Aorta (tissue), 5 donors: ENCODE measurements around the gene NBAS. TPM values are rescaled to one million over a fixed set of nuclear protein-coding genes. Genes with fewer than 3 reads are reported as not detected.
"Not testable (repeated sequence)": the region's sequence is repeated elsewhere in the genome, so short reads cannot be mapped to it uniquely, and the experiment has no call there.

Experiments
- ATAC-seq: fragments of 200-7000 bp; cut with Tn5 transposase; one replicate; pipeline ENCODE4 v1.9.1; 2022; ENCODE audit warnings: moderate library complexity; ENCODE audit not compliant: low FRiP score
- DNase-seq, 2 donors: peaks; one replicate each; pipeline ENCODE4 v3.0.0-alpha.2; 2020
- H3K27ac ChIP-seq, 2 donors: one replicate each; pipeline ENCODE4 v1.5.1; 2013; ENCODE audit warnings: low read length in 2 of 2, mild to moderate bottlenecking in 2 of 2, moderate library complexity in 2 of 2, control low read depth in 1 of 2, inconsistent platforms in 1 of 2, low read depth in 1 of 2
- H3K27me3 ChIP-seq, 2 donors: one replicate each; pipeline ENCODE4 v1.6.1; 2013; ENCODE audit warnings: control low read depth in 1 of 2, low read length in 1 of 2, mild to moderate bottlenecking in 1 of 2, moderate library complexity in 1 of 2; ENCODE audit not compliant: insufficient read depth in 2 of 2, control insufficient read depth in 1 of 2
- H3K36me3 ChIP-seq, 2 donors: one replicate each; pipeline ENCODE4 v1.6.1; 2013; ENCODE audit warnings: control low read depth in 1 of 2, low read length in 1 of 2, mild to moderate bottlenecking in 1 of 2; ENCODE audit not compliant: insufficient read depth in 2 of 2, control insufficient read depth in 1 of 2
- H3K4me1 ChIP-seq, 2 donors: one replicate each; pipeline ENCODE4 v1.6.1; 2013; ENCODE audit warnings: low read length in 2 of 2, control low read depth in 1 of 2, mild to moderate bottlenecking in 1 of 2, moderate library complexity in 1 of 2; ENCODE audit not compliant: insufficient read depth in 2 of 2, control insufficient read depth in 1 of 2
- H3K4me3 ChIP-seq, 2 donors: one replicate each; pipeline ENCODE4 v1.5.1; 2013; ENCODE audit warnings: low read length in 2 of 2, control low read depth in 1 of 2, mild to moderate bottlenecking in 1 of 2
- H3K9me3 ChIP-seq: one replicate; pipeline ENCODE4 v1.6.1; 2013; ENCODE audit warnings: mild to moderate bottlenecking, low read length; ENCODE audit not compliant: control insufficient read depth
- WGBS, 2 donors: extraction: QIAGEN DNeasy Blood & Tissue Kit; methylation state at CpG; one replicate each; pipeline ENCODE4 v1.1.7; 2013; 5-methylcytosine and 5-hydroxymethylcytosine counted together
- intact Hi-C, 2 donors: fragments of 100-400 bp; cut with DNase I; formaldehyde crosslinking; loops; one replicate each; pipeline versions ENCODE4 v1.14.2 to v1.15.0; 2022
- polyA plus RNA-seq, 2 donors: library from polyadenylated mRNA; stranded (reverse); fragments of 200-250 nt; gene quantifications; one replicate each; pipeline ENCODE4 v1.2.3, GENCODE V29; 2013
- total RNA-seq, 2 donors: library from RNA; stranded (reverse); fragmentation: NEBNext Ultra II Directional; extraction: Animal tissue kit (Norgen Biotek cat#: 25700); gene quantifications; one replicate each; pipeline ENCODE4 v1.2.1, GENCODE V29; 2021
- donor health status: healthy with polysubstance abuse.
- donor health status: Bipolar disorder and iron deficiency.
- donor health status: DM: no; HTN: no; CAD: no.
- donor health status: DM: no; HTN: no; CAD: no.
- donor health status: DM: yes; HTN: yes; CAD: no.

NBAS gene
- total and polyA plus RNA-seq, 4 donors, result 7.4 to 46.0 (median 33.7) TPM

DNA sequence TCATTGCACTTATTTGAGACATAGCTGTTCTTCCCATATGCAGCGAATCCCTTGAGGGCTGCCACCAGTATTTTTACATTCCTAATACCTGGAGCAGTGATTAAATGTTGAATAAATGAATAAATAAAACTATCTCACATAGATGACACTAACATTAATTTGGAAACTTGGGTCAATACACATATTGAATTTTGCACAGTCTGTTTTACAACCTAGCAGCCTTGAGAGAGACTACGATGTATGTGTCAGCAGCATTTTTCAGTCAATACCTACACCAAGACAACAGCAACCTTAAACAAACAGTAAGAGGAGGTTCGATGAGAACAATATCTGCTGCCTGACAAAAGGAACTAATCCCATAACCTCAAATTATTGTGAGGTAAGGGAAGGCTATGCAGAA lies 53.4 kb downstream of the NBAS start:
- Histone ChIP-seq H3K4me3 (no peak overlapping the region), H3K27me3 (no peaks in the 10 kb centered on the region), H3K27ac (no peak overlapping the region), H3K36me3 (peaks cover 4 to 5% of the 10 kb centered on the region in 2 donors), H3K9me3 (no peaks in the 10 kb centered on the region), H3K4me1 (no peaks in the 10 kb centered on the region)
- ATAC-seq (no peak), DNase-seq (no peak)
- WGBS, 2 donors, result 86 to 90% methylated on average over 3 of the region's 3 CpGs
- intact Hi-C loops, result no loop called here

DNA sequence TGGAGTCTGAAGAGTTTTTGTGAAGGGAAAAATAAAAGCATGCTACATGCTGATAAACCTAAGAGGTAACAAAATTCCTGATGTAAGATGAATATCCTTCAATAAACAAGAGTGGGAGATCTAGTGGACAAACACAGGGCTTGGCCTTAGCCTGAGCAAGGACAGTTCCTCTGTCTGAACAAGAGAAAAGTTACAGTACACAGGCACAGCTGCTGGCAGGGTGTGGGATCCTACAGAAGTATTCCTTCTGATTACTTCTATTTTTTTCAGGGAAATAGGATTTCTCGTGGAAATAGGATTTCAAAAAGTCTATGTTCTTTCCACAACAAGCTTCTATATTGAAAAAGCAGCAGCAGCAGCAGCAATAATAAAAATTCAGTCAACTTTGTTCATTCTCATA lies 54.1 kb downstream of the NBAS start:
- Histone ChIP-seq H3K27me3 (no peaks in the 10 kb centered on the region), H3K4me3 (no peak overlapping the region), H3K27ac (no peak overlapping the region), H3K9me3 (no peaks in the 10 kb centered on the region), H3K4me1 (no peaks in the 10 kb centered on the region), H3K36me3 (peaks cover 4 to 5% of the 10 kb centered on the region in 2 donors)
- intact Hi-C loops, result no loop called here
- no peak for DNase-seq
- WGBS, 2 donors, result 71 to 83% methylated on average over 1 of the region's 1 CpG
- no peak for ATAC-seq

DNA sequence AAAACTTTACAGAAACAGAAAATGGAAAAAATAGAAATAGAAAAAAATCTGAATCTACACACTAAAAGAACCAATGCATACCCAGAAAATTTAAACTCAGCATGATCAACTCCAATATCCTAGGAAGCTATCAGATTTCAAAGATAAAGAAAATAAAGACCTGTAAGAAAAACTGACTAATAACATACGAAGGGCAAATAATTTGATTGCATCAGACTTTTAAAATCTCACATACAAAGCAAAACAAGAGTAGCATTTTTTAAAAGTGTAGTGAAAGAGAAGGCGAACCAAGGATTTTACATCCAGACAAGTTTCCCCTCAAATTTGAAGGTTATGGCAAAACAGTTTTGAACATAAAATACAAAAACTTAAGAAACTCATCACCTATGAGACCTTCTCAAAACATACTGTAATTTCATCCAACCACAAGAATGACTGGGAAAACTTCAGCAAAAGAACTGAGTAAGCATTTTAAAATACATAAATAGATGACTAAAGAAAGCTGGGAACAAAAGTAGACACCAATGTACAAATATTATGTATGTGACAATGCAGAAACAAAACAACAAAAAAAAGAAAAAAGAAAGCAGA lies 54.8 kb downstream of the NBAS start:
- no peaks in the 10 kb centered on the region for H3K27me3 ChIP-seq
- no peak overlapping the region for H3K4me3 ChIP-seq
- ATAC-seq (no peak), DNase-seq (no peak)
- no peaks in the 10 kb centered on the region for H3K9me3 ChIP-seq
- intact Hi-C loops, result no loop called here
- WGBS, 2 donors, result 73 to 83% methylated on average over 2 of the region's 2 CpGs
- H3K36me3 ChIP-seq, result peaks cover 4 to 5% of the 10 kb centered on the region in 2 donors
- H3K4me1 ChIP-seq, result no peaks in the 10 kb centered on the region
- H3K27ac ChIP-seq, result no peak overlapping the region

DNA sequence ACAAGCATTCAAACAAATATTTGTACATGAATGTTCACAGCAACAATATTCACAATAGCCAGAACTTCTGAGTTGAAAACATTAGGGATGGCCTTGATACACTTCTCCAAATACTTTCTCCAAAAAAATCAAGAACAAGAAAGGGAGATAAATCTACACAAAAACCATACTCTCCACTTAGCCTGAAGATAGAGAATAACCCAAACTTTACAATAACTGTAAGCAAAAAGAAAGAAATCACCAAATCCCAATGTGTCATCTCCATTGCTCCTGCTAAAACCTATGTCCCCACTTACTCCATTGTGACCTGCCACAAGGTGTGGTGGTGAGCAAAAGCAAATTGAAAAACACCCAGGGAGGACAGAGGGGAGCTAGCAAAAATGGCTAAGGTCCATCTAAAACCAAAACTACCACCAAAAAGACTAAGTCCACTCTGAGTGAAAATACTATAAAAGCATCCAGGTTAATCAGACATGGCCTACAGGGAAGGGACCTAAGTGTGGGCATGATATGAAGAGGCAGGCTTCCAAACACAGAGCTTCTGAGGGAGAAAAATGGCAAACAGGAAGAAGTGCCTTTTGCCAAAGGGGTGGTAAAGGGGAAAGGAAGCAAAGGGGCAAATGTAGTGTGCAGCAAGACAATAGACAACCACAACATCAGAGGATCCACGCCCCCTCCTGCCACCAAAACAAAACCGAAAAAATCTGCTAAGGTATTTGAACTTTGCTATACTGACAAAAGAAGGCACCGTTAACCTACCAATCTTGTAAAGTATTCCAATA lies 56.1 kb downstream of the NBAS start:
- H3K27ac ChIP-seq, result no peak overlapping the region
- no peak for ATAC-seq
- intact Hi-C loops, result no loop called here
- H3K4me1 ChIP-seq, result no peaks in the 10 kb centered on the region
- no peaks in the 10 kb centered on the region for H3K27me3 ChIP-seq
- no peaks in the 10 kb centered on the region for H3K9me3 ChIP-seq
- no peak for DNase-seq
- 83 to 85% methylated on average over 3 of the region's 3 CpGs for WGBS, 2 donors
- no peak overlapping the region for H3K4me3 ChIP-seq
- H3K36me3 ChIP-seq, result peaks cover 2 to 5% of the 10 kb centered on the region in 2 donors

DNA sequence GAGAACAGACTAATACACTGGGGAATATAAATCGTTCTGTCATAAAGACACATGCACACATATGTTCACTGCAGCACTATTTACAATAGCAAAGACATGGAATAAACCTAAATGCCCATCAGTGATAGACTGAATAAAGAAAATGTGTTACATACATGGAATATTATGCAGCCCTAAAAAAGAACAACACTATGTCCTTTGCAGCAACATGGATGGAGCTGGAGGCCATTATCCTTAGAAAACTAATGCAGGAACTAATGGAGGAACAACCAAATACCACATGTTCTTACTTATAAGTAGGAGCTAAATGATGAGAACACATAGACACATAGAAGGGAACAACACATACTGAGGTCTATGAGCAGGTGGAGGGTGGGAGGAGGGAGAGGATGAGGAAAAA lies 61.9 kb downstream of the NBAS start:
- H3K27me3 ChIP-seq, ATAC-seq, intact Hi-C loops, DNase-seq, H3K4me1 ChIP-seq, H3K27ac ChIP-seq, H3K9me3 ChIP-seq, H3K4me3 ChIP-seq, H3K36me3 ChIP-seq: not testable (repeated sequence)
- 96 to 98% methylated on average over 1 of the region's 1 CpG for WGBS, 2 donors

DNA sequence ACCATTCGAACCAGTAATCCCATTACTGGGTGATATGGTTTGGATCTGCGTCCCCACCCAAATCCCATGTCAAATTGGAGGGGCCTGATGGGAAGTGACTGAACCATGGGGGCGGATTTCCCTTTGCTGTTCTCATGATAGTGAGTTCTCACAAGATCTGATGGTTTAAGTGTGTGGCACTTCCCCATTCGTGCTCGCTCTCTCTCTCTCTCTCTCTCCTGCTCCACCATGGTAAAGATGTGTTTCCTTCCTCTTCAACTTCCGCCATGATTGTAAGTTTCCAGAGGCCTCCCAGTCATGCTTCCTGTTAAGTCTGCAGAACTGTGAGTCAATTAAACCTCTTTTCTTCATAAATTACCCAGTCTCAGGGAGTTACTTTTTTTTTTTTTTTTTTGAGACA lies 62.6 kb downstream of the NBAS start:
- ATAC-seq, result no peak
- Histone ChIP-seq H3K4me3 (no peak overlapping the region), H3K4me1 (no peaks in the 10 kb centered on the region), H3K27ac (no peak overlapping the region), H3K36me3 (no peaks in the 10 kb centered on the region), H3K27me3 (no peaks in the 10 kb centered on the region), H3K9me3 (no peaks in the 10 kb centered on the region)
- intact Hi-C loops, result no loop called here
- WGBS, 2 donors, result 96 to 98% methylated on average over 6 of the region's 6 CpGs
- no peak for DNase-seq

DNA sequence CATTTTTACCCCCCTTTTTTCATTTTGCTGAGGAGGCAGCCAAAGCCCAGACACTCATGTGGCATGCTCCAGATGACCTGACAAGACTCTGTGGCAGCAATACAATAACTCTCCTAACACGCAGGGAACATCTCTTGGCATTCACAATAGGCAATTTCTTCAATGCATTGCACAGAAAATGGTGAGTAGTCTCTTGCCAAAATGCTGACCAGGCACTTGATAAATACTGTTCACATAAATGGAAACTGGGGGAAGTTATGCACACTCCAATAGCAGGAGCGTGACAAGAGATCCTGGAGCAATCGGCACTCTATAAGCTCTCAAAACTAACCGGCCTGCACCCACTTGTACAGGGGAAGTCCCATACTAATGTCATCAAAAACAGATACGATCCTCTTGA lies 66.3 kb downstream of the NBAS start:
- intact Hi-C loops, result no loop called here
- no peak overlapping the region for H3K27ac ChIP-seq
- no peaks in the 10 kb centered on the region for H3K9me3 ChIP-seq
- H3K4me3 ChIP-seq, result no peak overlapping the region
- DNase-seq (no peak), ATAC-seq (no peak)
- H3K36me3 ChIP-seq, result peaks cover 0 to 3% of the 10 kb centered on the region in 2 donors
- H3K27me3 ChIP-seq, result no peaks in the 10 kb centered on the region
- 93 to 94% methylated on average over 5 of the region's 5 CpGs for WGBS, 2 donors
- no peaks in the 10 kb centered on the region for H3K4me1 ChIP-seq

DNA sequence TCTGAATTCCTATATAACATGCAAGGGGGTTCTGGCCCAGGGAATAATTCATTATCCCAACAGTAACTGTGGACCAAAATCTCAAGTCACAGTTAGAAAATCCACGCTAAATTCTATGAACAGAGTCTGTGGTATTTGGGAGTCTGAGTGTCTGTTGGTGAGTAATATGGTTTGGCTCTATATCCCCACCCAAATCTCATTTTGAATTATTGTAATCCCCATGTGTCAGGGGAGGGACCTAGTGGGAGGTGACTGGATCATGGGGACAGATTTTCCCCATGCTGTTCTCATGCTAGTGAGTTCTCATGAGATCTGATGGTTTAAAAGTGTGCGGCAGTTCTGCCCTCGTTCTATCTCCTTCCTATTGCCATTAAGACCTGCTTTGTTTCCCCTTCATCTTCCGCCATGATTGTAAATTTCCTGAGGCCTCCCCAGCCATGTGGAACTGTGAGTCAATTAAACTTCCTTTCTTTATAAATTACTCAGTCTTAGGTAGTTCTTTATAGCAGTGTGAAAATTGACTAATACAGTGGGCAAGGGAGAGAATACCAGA lies 68.3 kb downstream of the NBAS start:
- ATAC-seq (no peak), DNase-seq (no peak)
- H3K9me3 ChIP-seq, result no peaks in the 10 kb centered on the region
- intact Hi-C loops, result no loop called here
- 97% methylated on average over 4 of the region's 4 CpGs for WGBS, 2 donors
- peaks cover 0 to 3% of the 10 kb centered on the region in 2 donors for H3K36me3 ChIP-seq
- H3K4me3 ChIP-seq, result no peak overlapping the region
- H3K4me1 ChIP-seq, result no peaks in the 10 kb centered on the region
- no peaks in the 10 kb centered on the region for H3K27me3 ChIP-seq
- no peak overlapping the region for H3K27ac ChIP-seq

DNA sequence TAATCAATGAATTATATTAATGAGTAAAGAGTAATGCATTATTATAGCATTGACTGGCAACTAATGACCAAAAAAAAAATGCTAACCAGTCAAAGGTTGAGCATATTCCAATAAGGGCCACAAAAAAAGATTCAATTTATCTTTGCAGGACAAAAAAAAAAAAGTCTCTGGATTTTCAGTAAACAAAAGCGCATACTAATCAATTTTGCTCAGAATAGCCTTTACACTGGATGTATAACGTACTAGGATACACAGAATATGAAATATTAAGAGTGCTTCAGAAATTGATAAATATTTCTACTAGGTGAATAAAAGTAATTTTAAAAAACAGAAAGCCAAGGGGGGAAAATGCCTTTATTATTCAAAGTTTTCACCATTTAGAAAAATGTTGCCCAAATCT lies 74.4 kb downstream of the NBAS start:
- ATAC-seq (no peak), DNase-seq (no peak)
- H3K27ac ChIP-seq, result no peak overlapping the region
- no peak overlapping the region for H3K4me3 ChIP-seq
- H3K27me3 ChIP-seq, result no peaks in the 10 kb centered on the region
- peaks cover 0 to 7% of the 10 kb centered on the region in 2 donors for H3K36me3 ChIP-seq
- H3K9me3 ChIP-seq, result no peaks in the 10 kb centered on the region
- intact Hi-C loops, result no loop called here
- H3K4me1 ChIP-seq, result no peaks in the 10 kb centered on the region
- whole genome bisulfite sequencing, 2 donors, result 98 to 99% methylated on average over 2 of the region's 2 CpGs
